ENCODE measurements around the gene CCL27.

CCL27 gene

GRCh38 chr9:34633851-34634550 is 28.5 kb downstream of the CCL27 start:
- H3K27me3 ChIP-seq (ENCODE audit: low read depth, low read length), result peaks cover 9% of the 10 kb centered on the region
- H3K36me3 ChIP-seq (replicated peaks; ENCODE audit: low read depth, low read length), result peaks cover 13% of the 10 kb centered on the region
- no peak overlapping the region for H3K4me2 ChIP-seq (ENCODE audit: low read length)
- no peak overlapping the region for H3K27ac ChIP-seq (ENCODE audit: low read length)
- no peak overlapping the region for H2AFZ ChIP-seq (ENCODE audit: low read depth, low read length)
- no peak overlapping the region for H3K9ac ChIP-seq (ENCODE audit: low read length)
- peaks cover 28% of the 10 kb centered on the region for H3K79me2 ChIP-seq (ENCODE audit: low read length)
- H4K20me1 ChIP-seq (ENCODE audit: insufficient read depth, low read length), result no peaks in the 10 kb centered on the region
- no peaks in the 10 kb centered on the region for H3K9me3 ChIP-seq (ENCODE audit: insufficient read depth, low read length)
- H3K4me1 ChIP-seq (ENCODE audit: low read length), result peaks cover 15% of the 10 kb centered on the region
- H3K4me3 ChIP-seq (ENCODE audit: low read length), result no peak overlapping the region
- no peak for TF ChIP-seq EZH2phosphoT487 (IDR thresholded peaks at IDR 0.05; ENCODE audit: low read depth)
- TF ChIP-seq, protein P1, sequence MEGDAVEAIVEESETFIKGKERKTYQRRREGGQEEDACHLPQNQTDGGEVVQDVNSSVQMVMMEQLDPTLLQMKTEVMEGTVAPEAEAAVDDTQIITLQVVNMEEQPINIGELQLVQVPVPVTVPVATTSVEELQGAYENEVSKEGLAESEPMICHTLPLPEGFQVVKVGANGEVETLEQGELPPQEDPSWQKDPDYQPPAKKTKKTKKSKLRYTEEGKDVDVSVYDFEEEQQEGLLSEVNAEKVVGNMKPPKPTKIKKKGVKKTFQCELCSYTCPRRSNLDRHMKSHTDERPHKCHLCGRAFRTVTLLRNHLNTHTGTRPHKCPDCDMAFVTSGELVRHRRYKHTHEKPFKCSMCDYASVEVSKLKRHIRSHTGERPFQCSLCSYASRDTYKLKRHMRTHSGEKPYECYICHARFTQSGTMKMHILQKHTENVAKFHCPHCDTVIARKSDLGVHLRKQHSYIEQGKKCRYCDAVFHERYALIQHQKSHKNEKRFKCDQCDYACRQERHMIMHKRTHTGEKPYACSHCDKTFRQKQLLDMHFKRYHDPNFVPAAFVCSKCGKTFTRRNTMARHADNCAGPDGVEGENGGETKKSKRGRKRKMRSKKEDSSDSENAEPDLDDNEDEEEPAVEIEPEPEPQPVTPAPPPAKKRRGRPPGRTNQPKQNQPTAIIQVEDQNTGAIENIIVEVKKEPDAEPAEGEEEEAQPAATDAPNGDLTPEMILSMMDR (IDR thresholded peaks at IDR 0.05; ENCODE audit: low read depth, low read length), result peak; percentile 87

DNA sequence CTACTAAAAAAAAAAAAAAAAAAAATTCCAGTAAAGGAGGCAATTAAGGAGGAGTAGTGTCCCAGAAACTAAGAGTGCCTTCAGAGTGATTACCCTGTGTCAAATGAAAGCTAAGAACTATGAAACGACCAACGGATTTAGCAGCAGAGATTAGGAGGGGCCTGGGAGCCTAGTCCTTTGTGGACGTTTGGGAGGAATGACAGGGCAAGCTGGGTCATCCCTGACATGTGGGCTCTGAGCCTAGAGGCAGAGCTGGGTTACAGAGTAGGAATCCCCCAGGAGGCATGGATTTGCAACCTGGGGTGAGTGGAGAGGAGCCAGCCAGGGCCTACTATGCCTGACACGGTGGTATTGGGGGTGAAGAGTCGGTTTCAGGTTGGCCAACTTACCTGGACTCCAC is 29.3 kb downstream of the CCL27 start:
- TF ChIP-seq EZH2phosphoT487 (IDR thresholded peaks at IDR 0.05; ENCODE audit: low read depth), result no peak
- TF ChIP-seq, protein P1 (IDR thresholded peaks at IDR 0.05; ENCODE audit: low read depth, low read length), result no peak
- peaks cover 13% of the 10 kb centered on the region for H3K36me3 ChIP-seq (replicated peaks; ENCODE audit: low read depth, low read length)
- H3K4me3 ChIP-seq (ENCODE audit: low read length), result no peak overlapping the region
- H3K4me2 ChIP-seq (ENCODE audit: low read length), result no peak overlapping the region
- no peak overlapping the region for H3K9ac ChIP-seq (ENCODE audit: low read length)
- H3K79me2 ChIP-seq (ENCODE audit: low read length), result peaks cover 28% of the 10 kb centered on the region
- no peaks in the 10 kb centered on the region for H4K20me1 ChIP-seq (ENCODE audit: insufficient read depth, low read length)
- no peak overlapping the region for H3K27ac ChIP-seq (ENCODE audit: low read length)
- no peaks in the 10 kb centered on the region for H3K9me3 ChIP-seq (ENCODE audit: insufficient read depth, low read length)
- peaks cover 12% of the 10 kb centered on the region; the same call in 1 of the 2 replicates for H3K4me1 ChIP-seq (ENCODE audit: low read length)
- peaks cover 16% of the 10 kb centered on the region for H3K27me3 ChIP-seq (ENCODE audit: low read depth, low read length)
- H2AFZ ChIP-seq (ENCODE audit: low read depth, low read length), result no peak overlapping the region

DNA sequence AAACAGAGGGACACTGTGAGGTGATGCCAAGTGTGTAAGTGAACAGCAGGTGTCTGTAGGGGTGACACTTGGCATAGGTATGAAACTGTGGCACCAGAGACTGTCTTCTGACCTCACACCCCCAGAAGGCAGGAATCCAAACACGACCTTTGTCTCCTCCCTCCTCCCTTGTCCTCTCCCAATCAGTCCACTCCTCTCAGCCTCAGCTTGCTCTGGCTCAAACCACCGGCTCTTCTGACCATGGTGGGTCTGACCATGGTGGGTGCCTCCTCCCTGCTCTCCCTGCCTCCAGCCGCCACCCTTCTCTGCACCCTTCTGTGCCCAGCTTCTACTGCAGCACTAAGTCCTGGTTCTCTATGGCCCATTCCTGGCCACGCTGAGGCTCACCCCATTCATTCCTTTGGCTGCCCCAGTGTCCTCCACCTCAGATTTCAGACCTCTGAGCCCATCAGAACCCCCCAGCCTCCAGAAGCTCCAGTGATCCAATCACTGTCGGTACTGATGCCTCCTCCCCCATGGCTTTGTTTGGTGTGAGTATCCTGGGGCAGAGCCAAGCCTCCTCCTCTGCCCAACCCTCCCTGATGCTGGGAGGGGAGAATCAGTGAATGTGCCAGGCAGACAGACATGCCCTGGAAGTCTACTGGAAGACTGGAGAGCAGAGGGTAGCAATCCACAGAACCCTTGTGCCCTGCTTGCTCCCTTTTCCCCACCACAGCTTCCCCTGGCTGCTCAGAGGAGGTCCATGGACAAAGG is 31.9 kb downstream of the CCL27 start:
- no peak overlapping the region for H3K27ac ChIP-seq (ENCODE audit: low read length)
- H3K36me3 ChIP-seq (replicated peaks; ENCODE audit: low read depth, low read length), result peaks cover 9% of the 10 kb centered on the region
- no peak overlapping the region for H3K9ac ChIP-seq (ENCODE audit: low read length)
- TF ChIP-seq EZH2phosphoT487 (IDR thresholded peaks at IDR 0.05; ENCODE audit: low read depth), result no peak
- TF ChIP-seq, protein P1 (IDR thresholded peaks at IDR 0.05; ENCODE audit: low read depth, low read length), result no peak
- peaks cover 9% of the 10 kb centered on the region for H3K79me2 ChIP-seq (ENCODE audit: low read length)
- H2AFZ ChIP-seq (ENCODE audit: low read depth, low read length), result no peak overlapping the region
- H4K20me1 ChIP-seq (ENCODE audit: insufficient read depth, low read length), result no peaks in the 10 kb centered on the region
- peaks cover 7% of the 10 kb centered on the region; the same call in 1 of the 2 replicates for H3K4me1 ChIP-seq (ENCODE audit: low read length)
- peaks cover 42% of the 10 kb centered on the region for H3K27me3 ChIP-seq (ENCODE audit: low read depth, low read length)
- no peak overlapping the region for H3K4me2 ChIP-seq (ENCODE audit: low read length)
- no peak overlapping the region for H3K4me3 ChIP-seq (ENCODE audit: low read length)
- H3K9me3 ChIP-seq (ENCODE audit: insufficient read depth, low read length), result no peaks in the 10 kb centered on the region

- Histone ChIP-seq H3K9me3 (ENCODE audit: insufficient read depth, low read length) (no peaks in the 10 kb centered on the region), H2AFZ (ENCODE audit: low read depth, low read length) (no peak overlapping the region), H3K36me3 (replicated peaks; ENCODE audit: low read depth, low read length) (no peaks in the 10 kb centered on the region), H3K4me3 (ENCODE audit: low read length) (peak overlapping the region; percentile 71), H3K27ac (ENCODE audit: low read length) (no peak overlapping the region), H3K4me2 (ENCODE audit: low read length) (peak overlapping the region; percentile 71), H4K20me1 (ENCODE audit: insufficient read depth, low read length) (no peaks in the 10 kb centered on the region), H3K4me1 (ENCODE audit: low read length) (peaks cover 7% of the 10 kb centered on the region; the same call in 1 of the 2 replicates), H3K27me3 (ENCODE audit: low read depth, low read length) (peaks cover 42% of the 10 kb centered on the region), H3K79me2 (ENCODE audit: low read length) (no peaks in the 10 kb centered on the region), H3K9ac (ENCODE audit: low read length) (no peak overlapping the region)
- no peak for TF ChIP-seq EZH2phosphoT487 (IDR thresholded peaks at IDR 0.05; ENCODE audit: low read depth)
- TF ChIP-seq, protein P1 (IDR thresholded peaks at IDR 0.05; ENCODE audit: low read depth, low read length), result no peak
These were observed 33.0 kb downstream of the CCL27 start for GRCh38 chr9:34629491-34629808.

Data from OCI-LY3 (cell line).